Neuronal stem cell (in vitro differentiated cells): ENCODE measurements around the gene CHST13.

Experiments
- DNase-seq: peaks from one replicate; pipeline ENCODE4 v3.0.0-alpha.2; 2013; ENCODE audit warnings: low spot score
- H2AFZ ChIP-seq: one replicate; pipeline ENCODE4 v1.6.1; 2013; ENCODE audit warnings: mild to moderate bottlenecking, low read length, inconsistent platforms
- H2AK5ac ChIP-seq: 2 replicates; pipeline ENCODE4 v1.6.1; 2013; ENCODE audit warnings: low read depth, mild to moderate bottlenecking, inconsistent platforms, low read length, moderate library complexity, mixed read lengths
- H2BK120ac ChIP-seq: 2 replicates; pipeline ENCODE4 v1.6.1; 2013; ENCODE audit warnings: low read depth, mild to moderate bottlenecking, inconsistent platforms, low read length, moderate library complexity, mixed read lengths
- H2BK12ac ChIP-seq: one replicate; pipeline ENCODE4 v1.6.1; 2013; ENCODE audit warnings: low read length, inconsistent platforms
- H2BK15ac ChIP-seq: 2 replicates; pipeline ENCODE4 v1.6.1; 2013; ENCODE audit warnings: mild to moderate bottlenecking, low read length, inconsistent platforms, mixed read lengths
- H2BK5ac ChIP-seq: one replicate; pipeline ENCODE4 v1.6.1; 2013; ENCODE audit warnings: inconsistent platforms, mild to moderate bottlenecking, low read length, moderate library complexity
- H3K14ac ChIP-seq: one replicate; pipeline ENCODE4 v1.6.1; 2013; ENCODE audit warnings: low read length, inconsistent platforms
- H3K18ac ChIP-seq: 2 replicates; pipeline ENCODE4 v1.6.1; 2013; ENCODE audit warnings: low read length, inconsistent platforms
- H3K23ac ChIP-seq: 2 replicates; pipeline ENCODE4 v1.6.1; 2013; ENCODE audit warnings: low read depth, mild to moderate bottlenecking, mixed read lengths, low read length, inconsistent platforms; ENCODE audit not compliant: poor library complexity
- H3K27ac ChIP-seq: replicated peaks from 3 replicates; pipeline ENCODE4 v1.5.1; 2013; ENCODE audit warnings: low read length, inconsistent platforms
- H3K27me3 ChIP-seq, 3 experiments: 2 replicates each; pipeline ENCODE4 v1.6.1; 2013; ENCODE audit warnings: low read length in 3 of 3, mild to moderate bottlenecking in 2 of 3, inconsistent platforms in 1 of 3, low read depth in 1 of 3, mixed read lengths in 1 of 3, moderate library complexity in 1 of 3; ENCODE audit not compliant: control insufficient read depth in 3 of 3, insufficient read depth in 3 of 3
- H3K36me3 ChIP-seq, 2 donors: replicated peaks in 1 of 2; 2 replicates each; pipeline ENCODE4 v1.6.1; 2013; ENCODE audit warnings: low read length in 2 of 2; ENCODE audit not compliant: control insufficient read depth in 2 of 2, insufficient read depth in 2 of 2
- H3K4ac ChIP-seq: 2 replicates; pipeline ENCODE4 v1.6.1; 2013; ENCODE audit warnings: inconsistent platforms, mild to moderate bottlenecking, low read length, moderate library complexity
- H3K4me1 ChIP-seq, 2 donors: 1 replicate in 1 of 2; 2 replicates in 1 of 2; pipeline ENCODE4 v1.6.1; 2013; ENCODE audit warnings: low read length in 2 of 2, low read depth in 1 of 2; ENCODE audit not compliant: control insufficient read depth in 2 of 2, insufficient read depth in 1 of 2
- H3K4me2 ChIP-seq: one replicate; pipeline ENCODE4 v1.6.1; 2013; ENCODE audit warnings: mild to moderate bottlenecking, low read length, inconsistent platforms; ENCODE audit not compliant: insufficient read depth, poor library complexity, severe bottlenecking
- H3K4me3 ChIP-seq, 2 donors: 2 replicates each; pipeline ENCODE4 v1.5.1; 2013; ENCODE audit warnings: low read length in 2 of 2, mild to moderate bottlenecking in 2 of 2, inconsistent platforms in 1 of 2, moderate library complexity in 1 of 2
- H3K79me1 ChIP-seq: one replicate; pipeline ENCODE4 v1.6.1; 2013; ENCODE audit warnings: low read depth, mild to moderate bottlenecking, inconsistent platforms, low read length, moderate library complexity
- H3K9ac ChIP-seq: one replicate; pipeline ENCODE4 v1.6.1; 2013; ENCODE audit warnings: mild to moderate bottlenecking, low read depth, low read length, inconsistent platforms; ENCODE audit not compliant: poor library complexity
- H3K9me3 ChIP-seq, 2 donors: replicated peaks in 1 of 2; 2 replicates each; pipeline versions ENCODE3 to v1.6.1; 2013; ENCODE audit warnings: low read length in 2 of 2, mild to moderate bottlenecking in 2 of 2, inconsistent platforms in 1 of 2, low read depth in 1 of 2, mixed read lengths in 1 of 2, moderate library complexity in 1 of 2; ENCODE audit not compliant: control insufficient read depth in 2 of 2, insufficient read depth in 1 of 2
- H4K8ac ChIP-seq: one replicate; pipeline ENCODE4 v1.6.1; 2013; ENCODE audit warnings: low read depth, mild to moderate bottlenecking, inconsistent platforms, low read length, moderate library complexity
- H4K91ac ChIP-seq: one replicate; pipeline ENCODE4 v1.6.1; 2013; ENCODE audit warnings: low read length, low read depth, mild to moderate bottlenecking, inconsistent platforms; ENCODE audit not compliant: poor library complexity
- WGBS, 2 donors: extraction: QIAGEN DNeasy Blood & Tissue Kit; methylation state at CpG; one replicate each; pipeline ENCODE4 v1.1.7; 2013; ENCODE audit warnings: missing lambda C conversion rate in 2 of 2, mixed read lengths in 1 of 2; ENCODE audit not compliant: insufficient read length in 2 of 2, insufficient replicate concordance in 1 of 2; ENCODE audit errors: extremely low coverage in 2 of 2; 5-methylcytosine and 5-hydroxymethylcytosine counted together

The CHST13 gene

DNA sequence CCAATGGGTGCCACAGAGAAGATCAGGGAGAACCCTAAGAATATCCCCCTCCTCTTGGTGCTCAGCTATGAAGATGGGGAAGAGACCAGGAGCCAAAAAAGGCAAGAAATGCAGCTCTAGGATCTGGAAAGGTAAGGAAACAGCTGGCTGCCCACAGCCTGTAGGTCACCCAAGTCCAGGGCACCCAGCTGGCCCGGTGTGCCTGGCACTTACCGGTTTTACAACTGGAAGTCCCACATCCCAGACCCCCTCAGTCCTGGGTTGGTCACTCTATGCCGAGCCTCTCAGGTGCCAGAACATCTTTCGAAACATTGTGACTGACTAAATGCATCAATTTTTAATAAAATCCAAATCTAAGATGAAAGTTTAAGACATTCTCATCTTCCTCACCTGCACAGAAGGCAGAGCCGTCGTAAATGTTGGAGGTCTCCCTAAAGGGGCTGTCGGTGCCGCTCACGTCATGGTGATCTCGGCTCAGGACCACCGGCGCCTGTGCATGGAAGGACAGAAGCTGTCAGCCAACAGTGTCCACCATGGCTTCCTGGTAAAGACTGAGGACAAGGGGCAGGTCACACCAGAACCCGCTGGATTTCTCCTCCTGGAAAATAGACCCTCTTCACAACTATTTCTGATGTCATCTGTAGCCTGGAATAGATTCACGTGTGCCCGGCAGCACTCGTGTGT is 34.9 kb upstream of the CHST13 start:
- no peak overlapping the region for H2BK120ac ChIP-seq
- H3K23ac ChIP-seq: no peak overlapping the region
- no peak overlapping the region for H3K27ac ChIP-seq
- no peak overlapping the region for H2AK5ac ChIP-seq
- H2BK5ac ChIP-seq: no peak overlapping the region
- H3K36me3 ChIP-seq: no peaks in the 10 kb centered on the region
- no peak overlapping the region for H3K9ac ChIP-seq
- no peak overlapping the region for H3K18ac ChIP-seq
- H3K14ac ChIP-seq: no peak overlapping the region
- no peak overlapping the region for H2BK12ac ChIP-seq
- no peak overlapping the region for H3K4me3 ChIP-seq
- H2AFZ ChIP-seq: no peak overlapping the region
- peaks cover 0 to 26% (median 0%) of the 10 kb centered on the region in 3 experiments for H3K27me3 ChIP-seq
- no peak overlapping the region for H4K91ac ChIP-seq
- H4K8ac ChIP-seq: no peak overlapping the region
- no peak overlapping the region for H3K4ac ChIP-seq
- no peak for DNase-seq
- H3K4me1 ChIP-seq: peaks cover 1 to 18% of the 10 kb centered on the region in 2 donors
- H2BK15ac ChIP-seq: no peak overlapping the region
- no CpG with 5 or more reads among the region's 16 CpGs for WGBS, 2 donors
- no peaks in the 10 kb centered on the region for H3K79me1 ChIP-seq
- H3K4me2 ChIP-seq: no peak overlapping the region
- H3K9me3 ChIP-seq: no peaks in the 10 kb centered on the region

DNA sequence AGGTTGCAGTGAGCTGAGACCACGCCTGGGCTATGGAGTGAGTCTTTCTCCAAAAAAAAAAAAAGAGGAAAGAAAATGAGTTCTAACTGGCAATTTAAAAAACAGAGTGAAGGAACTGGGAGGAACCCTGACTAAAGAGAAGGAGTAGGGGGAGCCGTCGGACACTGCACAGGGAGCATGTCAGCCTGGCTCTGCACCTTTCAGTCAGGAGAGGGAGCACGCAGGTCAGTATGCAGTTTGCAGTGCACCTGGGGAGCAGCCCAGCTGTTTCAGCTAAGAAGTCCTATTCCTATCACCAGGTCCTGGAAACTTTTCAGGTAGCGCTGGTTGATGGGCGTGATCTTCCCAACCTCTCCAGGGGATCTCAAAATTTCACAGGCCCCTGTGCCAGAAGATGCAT is 33.3 kb upstream of the CHST13 start:
- Histone ChIP-seq H2BK12ac (no peak overlapping the region), H3K18ac (no peak overlapping the region), H2BK5ac (no peak overlapping the region), H4K8ac (no peak overlapping the region), H2AK5ac (no peak overlapping the region), H2BK120ac (no peak overlapping the region), H4K91ac (no peak overlapping the region), H3K9ac (no peak overlapping the region), H3K9me3 (no peaks in the 10 kb centered on the region), H2BK15ac (no peak overlapping the region), H3K36me3 (no peaks in the 10 kb centered on the region), H3K4me1 (peaks cover 4 to 13% of the 10 kb centered on the region in 2 donors), H3K23ac (no peak overlapping the region), H3K4ac (no peak overlapping the region), H3K27ac (no peak overlapping the region), H2AFZ (no peak overlapping the region), H3K27me3 (peaks cover 0 to 26% (median 0%) of the 10 kb centered on the region in 3 experiments), H3K79me1 (no peaks in the 10 kb centered on the region), H3K4me3 (no peak overlapping the region), H3K4me2 (no peak overlapping the region), H3K14ac (no peak overlapping the region)
- DNase-seq: no peak
- WGBS, 2 donors: no CpG with 5 or more reads among the region's 6 CpGs

DNA sequence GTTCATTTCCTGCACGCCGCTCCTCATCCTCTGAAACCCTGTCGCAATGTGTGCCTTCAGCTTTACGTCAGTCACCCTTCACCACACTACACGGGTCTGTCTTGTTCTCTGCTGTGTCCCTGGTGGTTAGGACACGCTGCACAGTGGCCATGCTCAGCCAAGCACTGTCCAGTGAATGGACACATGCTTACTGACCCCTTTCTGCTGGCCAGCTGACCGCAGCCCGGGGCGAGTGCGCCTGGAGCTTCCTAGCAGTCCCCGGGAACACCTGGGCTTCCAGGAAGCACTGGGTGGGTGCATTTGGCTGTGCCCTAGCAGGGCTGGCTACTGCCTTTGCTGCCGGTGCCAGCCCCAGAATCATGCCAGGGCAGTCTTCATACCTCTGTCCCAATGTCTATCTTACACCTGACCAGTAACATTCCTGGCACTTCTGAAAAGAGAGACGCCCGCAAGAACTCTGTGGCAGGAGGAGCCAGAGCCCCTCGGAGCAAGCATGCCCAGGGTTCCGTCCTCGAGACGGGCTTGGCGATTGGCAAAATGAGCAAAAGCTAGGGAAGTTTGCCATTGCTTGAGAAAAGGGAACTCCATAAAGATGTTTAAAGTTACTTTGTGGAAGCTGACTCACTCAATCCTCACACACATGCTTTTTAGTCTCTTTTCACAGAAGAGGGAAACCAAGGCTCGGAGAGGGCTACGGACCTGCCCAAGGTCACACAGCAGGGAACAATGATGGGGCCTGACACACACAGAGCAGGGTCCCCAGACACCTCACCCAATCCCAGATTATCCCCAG is 32.5 kb upstream of the CHST13 start:
- peaks cover 0 to 26% (median 0%) of the 10 kb centered on the region in 3 experiments for H3K27me3 ChIP-seq
- H3K27ac ChIP-seq: no peak overlapping the region
- no peak overlapping the region for H4K8ac ChIP-seq
- no peak overlapping the region for H4K91ac ChIP-seq
- no peak overlapping the region for H2AFZ ChIP-seq
- H2BK5ac ChIP-seq: no peak overlapping the region
- H2BK15ac ChIP-seq: peak overlapping the region; percentile 89
- H3K9me3 ChIP-seq: no peaks in the 10 kb centered on the region
- no peak overlapping the region for H3K4me2 ChIP-seq
- no peak for DNase-seq
- peak overlapping the region; percentile 77 for H2AK5ac ChIP-seq
- peak overlapping the region in 1 of 2 donors; percentile 33 for H3K4me3 ChIP-seq
- peak overlapping the region; percentile 1 for H3K18ac ChIP-seq
- no peak overlapping the region for H2BK120ac ChIP-seq
- peaks cover 4 to 10% of the 10 kb centered on the region in 2 donors for H3K4me1 ChIP-seq
- peak overlapping the region; percentile 13 for H3K4ac ChIP-seq
- WGBS, 2 donors: no CpG with 5 or more reads among the region's 21 CpGs
- no peaks in the 10 kb centered on the region for H3K79me1 ChIP-seq
- no peak overlapping the region for H3K23ac ChIP-seq
- H3K36me3 ChIP-seq: no peaks in the 10 kb centered on the region
- peak overlapping the region; percentile 87 for H2BK12ac ChIP-seq
- no peak overlapping the region for H3K14ac ChIP-seq
- peak overlapping the region; percentile 9 for H3K9ac ChIP-seq

DNA sequence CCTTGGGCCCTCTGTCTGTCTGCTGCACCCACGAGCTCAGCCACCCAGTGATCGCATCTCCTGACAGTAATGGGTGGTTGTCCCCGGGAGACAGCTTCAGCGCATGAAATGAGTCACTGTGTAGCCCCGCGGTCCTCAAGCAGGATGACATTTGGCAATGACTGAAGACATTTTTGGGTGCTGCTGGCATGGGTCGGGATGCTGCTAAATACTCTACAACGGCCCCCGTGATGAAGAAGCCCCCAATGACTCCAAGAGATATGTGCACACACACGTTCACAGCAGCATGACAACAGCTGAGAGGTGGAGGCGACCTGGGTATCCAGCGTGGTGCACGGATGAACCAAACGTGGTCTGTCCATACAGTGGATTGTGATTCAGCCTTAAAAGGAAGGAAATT is 30.9 kb upstream of the CHST13 start:
- H3K4me1 ChIP-seq: peaks cover 4 to 10% of the 10 kb centered on the region in 2 donors
- no peak overlapping the region for H4K8ac ChIP-seq
- H3K79me1 ChIP-seq: no peaks in the 10 kb centered on the region
- H4K91ac ChIP-seq: no peak overlapping the region
- H2AFZ ChIP-seq: no peak overlapping the region
- peak overlapping the region; percentile 82 for H2BK120ac ChIP-seq
- H2BK12ac ChIP-seq: peak overlapping the region; percentile 69
- H3K27ac ChIP-seq: no peak overlapping the region
- no peak overlapping the region for H3K4me3 ChIP-seq
- H2BK15ac ChIP-seq: peak overlapping the region; percentile 6
- no peaks in the 10 kb centered on the region for H3K36me3 ChIP-seq
- WGBS, 2 donors: no CpG with 5 or more reads among the region's 14 CpGs
- DNase-seq: no peak
- no peak overlapping the region for H3K4me2 ChIP-seq
- H2AK5ac ChIP-seq: peak overlapping the region; percentile 53
- no peak overlapping the region for H3K9ac ChIP-seq
- H3K14ac ChIP-seq: no peak overlapping the region
- no peak overlapping the region for H3K4ac ChIP-seq
- H2BK5ac ChIP-seq: no peak overlapping the region
- H3K27me3 ChIP-seq: peaks cover 0 to 26% (median 0%) of the 10 kb centered on the region in 3 experiments
- H3K18ac ChIP-seq: peak overlapping the region; percentile 77
- H3K23ac ChIP-seq: peak overlapping the region; percentile 14
- H3K9me3 ChIP-seq: no peaks in the 10 kb centered on the region
